HL-60/S4 treated with retinoic acid at 250 ng/mL for 4 days and 3 days (cell line): ENCODE measurements around the gene JAG2.

Experiments used
- in situ Hi-C: fragments of 300-500 bp; cut with MboI; formaldehyde crosslinking; loops from 2 replicates; pipeline ENCODE4 v1.7.0; 2022; ENCODE audit warnings: low sequenced_read_pairs

The JAG2 gene

GRCh38 chr14:105096206-105096875, 72.2 kb downstream of the JAG2 start:
- in situ Hi-C loops = no loop called here

DNA sequence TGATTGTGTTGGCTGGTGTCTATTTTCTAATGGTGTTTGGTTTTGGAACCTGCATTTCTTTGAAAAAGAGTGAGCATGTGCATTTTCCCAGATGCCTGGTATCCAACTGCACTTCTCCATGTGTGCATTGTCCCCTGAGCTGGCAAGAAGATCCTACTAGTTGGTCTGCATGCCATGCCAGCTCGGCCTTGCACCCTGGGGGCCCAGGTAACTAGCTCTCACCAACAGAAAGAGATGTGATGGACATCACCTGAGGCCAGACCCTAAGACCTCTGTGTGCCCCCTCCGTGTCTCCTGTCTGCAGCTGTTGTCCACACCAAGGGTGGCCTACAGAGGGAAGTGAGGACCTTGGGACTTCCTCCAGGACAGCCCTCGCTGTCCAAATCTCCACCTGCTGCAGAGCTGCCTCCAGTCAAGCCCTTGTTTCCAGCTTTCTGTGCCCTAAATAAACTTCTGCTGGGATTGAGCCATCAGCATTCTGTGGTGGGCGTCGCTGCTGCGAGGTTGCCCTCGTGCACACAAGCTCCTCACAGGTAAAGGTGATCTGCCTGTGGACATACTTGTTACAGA, 73.3 kb downstream of the JAG2 start:
- in situ Hi-C loops = no loop called here

GRCh38 chr14:105094193-105094907, 74.2 kb downstream of the JAG2 start:
- in situ Hi-C loops = no loop called here

- in situ Hi-C loops = no loop called here
Observed at GRCh38 chr14:105093431-105094192, 75.0 kb downstream of the JAG2 start.

GRCh38 chr14:105093038-105093430, 75.5 kb downstream of the JAG2 start:
- in situ Hi-C loops = no loop called here

GRCh38 chr14:105092171-105093037, 76.2 kb downstream of the JAG2 start:
- in situ Hi-C loops = no loop called here

DNA sequence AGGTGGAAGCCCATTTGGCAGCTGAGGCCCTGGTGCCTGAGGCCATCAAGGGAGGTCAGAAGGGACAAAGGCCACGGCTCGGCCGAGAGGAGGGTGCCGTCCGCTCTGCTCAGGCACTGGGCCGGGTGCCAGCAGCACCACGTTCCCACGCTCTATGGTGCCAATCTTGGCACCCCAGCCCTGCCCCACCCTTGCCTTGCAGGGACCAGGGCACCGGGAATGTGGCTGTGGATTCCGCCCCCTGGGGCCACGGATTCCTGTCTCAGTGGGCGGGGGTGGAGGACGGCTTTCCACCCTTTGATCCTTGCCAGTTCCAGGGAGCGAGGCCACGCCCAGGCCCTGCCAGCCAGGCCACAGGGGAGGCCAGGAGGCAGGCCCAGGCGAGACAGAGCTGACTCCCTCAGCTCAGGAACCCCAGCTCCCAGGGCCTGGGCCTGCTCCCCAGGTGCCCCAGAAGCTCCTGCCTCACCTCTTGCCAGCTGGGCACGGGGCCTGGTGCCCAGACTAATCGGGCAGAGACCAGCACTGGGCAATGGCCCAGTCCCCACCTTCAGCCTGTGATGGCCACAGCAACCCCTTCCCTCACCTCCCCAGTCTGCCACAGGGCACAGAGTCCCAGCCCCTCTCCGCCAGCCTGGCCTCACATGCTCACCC, 76.9 kb downstream of the JAG2 start:
- in situ Hi-C loops = no loop called here

DNA sequence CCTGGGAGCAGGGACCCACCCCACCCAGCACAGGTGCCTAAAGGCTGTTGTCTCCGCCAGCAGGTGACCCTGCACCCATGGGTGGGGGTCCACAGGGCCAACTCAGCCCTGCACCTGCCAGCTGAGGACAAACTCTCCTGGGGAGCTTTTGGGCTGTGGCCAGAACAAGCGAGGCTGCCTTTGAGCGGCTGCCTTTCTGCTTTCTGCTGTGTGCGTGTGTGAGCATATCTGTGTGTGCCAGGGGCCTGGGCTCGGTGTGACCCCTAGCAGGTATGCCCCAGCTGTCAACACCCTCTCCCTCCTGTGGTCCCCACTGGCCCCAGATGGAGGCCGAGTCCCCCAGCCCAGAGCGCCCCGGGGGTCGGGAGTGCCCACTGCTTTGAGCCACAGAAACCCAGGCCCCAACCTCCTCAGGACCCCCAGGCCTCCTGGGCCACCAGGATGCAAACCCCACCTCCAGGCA, 77.5 kb downstream of the JAG2 start:
- in situ Hi-C loops = no loop called here
